SH-SY5Y (cell line): ENCODE measurements around the gene PRRT2.

Experiments used
- GATA2 ChIP-seq: IDR thresholded peaks from 2 replicates; pipeline ENCODE4 v1.6.1; 2011; ENCODE audit warnings: mild to moderate bottlenecking, low read depth, low read length
- GATA3 ChIP-seq: IDR thresholded peaks from 2 replicates; pipeline ENCODE4 v1.6.1; 2011; ENCODE audit warnings: low read depth, mild to moderate bottlenecking, low read length, moderate library complexity

DNA sequence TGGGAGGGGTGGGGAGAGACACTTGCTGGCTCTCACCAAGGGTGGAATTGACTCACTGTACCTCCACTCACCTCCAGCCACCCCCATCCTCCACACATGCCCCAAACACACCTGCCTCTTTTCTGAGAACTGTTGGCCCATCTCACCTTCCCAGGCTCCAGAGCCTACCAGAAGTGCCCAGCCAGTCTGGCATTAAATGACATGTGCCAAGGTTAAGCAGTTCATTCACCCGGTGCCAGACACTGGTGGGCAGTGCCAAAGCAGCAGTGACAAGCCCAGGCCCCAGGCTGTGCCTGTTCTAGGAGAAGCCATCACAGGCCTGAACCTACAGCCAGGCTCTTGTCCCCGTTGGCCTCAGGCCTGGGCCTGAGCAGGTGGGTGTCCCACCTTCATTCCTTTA lies 19.5 kb downstream of the PRRT2 start:
- TF ChIP-seq GATA2 (no peak), GATA3 (no peak)
